GM19467 (cell line): ENCODE results near the gene MPP7.

Source experiments
- ATAC-seq: cut with Tn5 transposase; IDR thresholded peaks from one replicate; pipeline ENCODE4 v1.9.1; 2021; ENCODE audit warnings: mild to moderate bottlenecking, moderate library complexity; ENCODE audit not compliant: unreplicated experiment

MPP7 gene

DNA sequence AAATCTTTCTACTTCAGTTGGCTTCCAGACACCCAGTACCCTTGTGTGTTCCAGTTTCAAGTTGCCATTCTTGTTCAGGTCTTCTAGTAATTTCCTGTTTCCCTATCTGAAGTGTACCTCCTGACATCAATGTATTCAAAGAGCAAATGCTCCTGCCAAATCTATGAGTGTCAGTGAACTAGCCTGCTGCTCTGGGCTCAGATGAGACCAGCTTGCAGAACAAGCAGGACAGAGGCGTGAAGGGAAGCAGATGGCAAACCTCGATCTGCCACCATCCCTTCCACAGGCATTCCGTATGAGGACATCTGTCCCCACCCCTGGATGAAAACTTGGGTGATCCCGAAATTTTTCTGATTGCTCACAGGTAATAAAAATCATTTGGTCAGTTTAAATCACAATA is 4.4 kb upstream of the MPP7 start:
- no peak for ATAC-seq

DNA sequence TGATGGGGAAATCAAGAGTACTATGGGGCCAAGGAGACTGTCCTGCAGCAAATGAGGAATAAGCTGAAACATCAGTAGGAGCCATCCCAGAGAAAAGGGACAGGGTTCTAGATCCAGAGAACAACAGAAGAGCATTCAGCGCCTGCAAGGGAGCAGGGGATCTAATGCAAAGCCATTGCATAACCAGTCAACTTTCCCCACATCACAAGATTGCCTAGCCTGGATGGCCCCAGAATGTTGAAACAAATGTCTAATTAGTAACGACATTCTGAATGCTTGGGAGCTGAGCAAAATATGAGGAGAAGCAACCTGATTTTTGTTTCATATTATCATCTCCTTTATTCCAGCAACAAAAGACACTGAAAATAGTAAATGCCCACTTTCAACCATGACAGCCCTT is 2.7 kb upstream of the MPP7 start:
- no peak for ATAC-seq

DNA sequence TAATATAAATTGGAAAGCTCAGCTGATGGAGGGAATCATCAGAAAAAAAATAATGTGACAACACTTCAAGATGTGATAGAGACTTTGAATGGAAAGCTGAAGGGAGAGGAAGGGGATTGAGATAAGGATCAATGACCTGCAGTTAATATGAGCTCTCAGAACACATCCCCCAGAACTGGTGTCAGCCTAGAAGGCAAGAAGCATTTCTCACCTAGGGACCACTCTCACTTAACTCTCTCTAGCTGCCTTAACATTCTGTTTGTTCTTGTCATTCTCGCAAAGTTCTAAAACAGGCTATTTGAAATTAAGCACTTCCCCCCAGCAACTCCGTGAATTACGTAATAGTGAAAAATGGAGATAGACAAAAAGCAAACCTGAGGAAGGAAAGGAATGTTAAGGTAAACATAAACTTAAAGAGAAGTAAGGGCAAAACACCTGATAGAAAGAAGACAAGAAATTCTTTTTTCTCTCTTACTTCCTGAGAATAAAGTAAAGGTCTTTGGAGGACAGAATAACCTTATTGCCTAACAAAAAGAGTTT is 1.2 kb upstream of the MPP7 start:
- ATAC-seq, result no peak

DNA sequence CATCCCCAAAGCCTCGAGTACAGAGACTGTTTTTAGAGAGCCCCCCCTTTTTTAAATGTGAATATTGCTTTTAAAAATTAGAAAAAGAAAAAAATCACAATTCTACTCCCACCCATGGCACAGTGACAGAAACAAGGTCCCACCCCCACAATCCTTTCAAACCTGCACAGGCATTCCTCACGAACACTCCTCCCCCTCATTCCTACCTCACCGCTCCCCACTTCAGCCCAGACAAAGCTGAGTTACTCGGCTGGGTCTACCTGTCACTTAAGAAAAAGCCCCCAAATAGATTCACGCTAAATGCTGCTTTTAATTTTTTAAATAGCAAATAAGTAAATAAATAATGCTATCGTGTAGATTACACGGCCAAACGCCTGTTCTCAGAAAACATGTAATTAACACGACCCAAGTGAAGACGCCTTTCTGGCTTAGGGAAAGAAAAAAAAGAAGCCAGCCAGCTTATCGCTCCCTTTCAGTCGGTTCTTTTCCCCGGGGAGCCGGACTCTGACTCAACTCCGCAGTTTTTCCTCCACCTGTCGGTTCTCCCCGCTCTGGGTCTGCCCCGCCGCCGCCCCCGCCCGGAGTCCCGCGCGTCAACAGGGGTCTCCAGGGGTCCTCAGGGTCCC is 739 bp downstream of the MPP7 start:
- ATAC-seq, result no peak

DNA sequence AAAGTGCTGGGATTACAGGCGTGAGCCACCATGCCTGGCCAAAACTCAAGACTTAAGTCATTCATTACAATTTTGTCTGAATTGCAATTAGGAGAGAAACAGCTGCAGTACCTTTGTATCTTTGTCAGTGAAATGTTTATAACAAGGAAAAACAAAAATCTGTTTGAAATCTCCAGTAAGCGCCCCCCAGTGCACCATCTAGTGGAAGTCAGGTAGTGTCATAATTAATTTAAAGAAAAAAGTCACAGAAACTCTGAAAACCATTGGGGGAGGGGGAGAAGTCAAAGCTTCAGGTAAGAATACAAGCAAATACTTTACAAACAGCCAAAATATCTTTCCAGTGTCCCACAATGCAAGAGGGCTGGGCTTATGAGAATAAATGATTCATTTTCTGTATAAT is 2.8 kb downstream of the MPP7 start:
- no peak for ATAC-seq

DNA sequence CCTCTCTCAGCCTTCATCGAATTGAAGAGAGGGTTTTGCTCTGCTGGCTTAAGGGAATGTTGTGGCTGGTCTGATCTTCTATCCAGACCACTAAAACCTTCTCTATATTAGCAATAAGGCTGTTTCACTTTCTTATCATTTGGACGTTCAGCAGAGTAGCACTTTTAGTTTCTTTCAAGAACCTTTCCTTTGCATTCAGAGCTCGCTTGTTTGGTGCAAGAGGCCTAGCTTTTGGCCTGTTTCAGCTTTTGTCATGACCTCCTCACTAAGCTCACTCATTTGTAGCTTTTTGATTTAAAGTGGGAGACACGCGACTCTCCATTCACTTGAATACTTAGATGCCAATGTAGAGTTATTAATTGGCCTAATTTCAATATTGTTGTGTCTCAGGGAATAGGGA is 3.9 kb downstream of the MPP7 start:
- ATAC-seq, result no peak

DNA sequence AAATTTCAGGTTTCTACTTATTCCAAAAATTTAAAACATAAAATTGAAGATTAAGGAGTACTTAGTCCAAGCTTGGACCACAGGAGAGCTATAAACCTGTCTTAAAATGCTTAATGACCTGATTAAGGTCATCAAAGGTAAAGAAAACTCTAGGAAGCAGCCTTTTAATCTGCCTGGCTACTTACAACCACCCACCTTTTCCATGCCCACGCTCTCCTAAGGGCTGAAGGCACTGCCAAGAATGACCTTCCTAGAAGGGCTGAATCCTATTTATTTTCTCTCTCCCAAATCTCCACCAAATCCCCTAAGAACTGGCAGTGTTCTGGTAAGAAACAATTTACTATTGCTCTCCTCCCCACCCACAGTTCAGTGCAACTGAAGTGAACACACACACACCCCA is 6.8 kb downstream of the MPP7 start:
- no peak for ATAC-seq

DNA sequence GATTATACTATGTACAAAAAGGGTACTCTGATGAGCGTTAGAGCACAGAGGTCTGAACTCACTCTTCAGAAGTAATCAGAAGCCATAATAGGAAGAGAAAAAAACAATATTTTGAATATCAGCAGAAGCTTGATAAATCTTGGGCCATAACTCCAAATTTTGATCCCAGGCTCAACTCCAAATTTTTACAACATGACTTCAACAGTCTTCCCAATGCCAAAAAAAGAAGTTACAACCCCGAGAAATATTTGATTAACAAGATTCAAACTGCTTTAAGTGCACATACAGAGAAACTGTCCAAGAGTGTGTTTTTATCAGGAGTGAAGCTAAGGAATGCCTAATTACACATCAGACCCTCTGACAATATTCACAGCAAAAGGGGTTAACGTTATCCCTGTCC is 7.5 kb downstream of the MPP7 start:
- ATAC-seq, result no peak

DNA sequence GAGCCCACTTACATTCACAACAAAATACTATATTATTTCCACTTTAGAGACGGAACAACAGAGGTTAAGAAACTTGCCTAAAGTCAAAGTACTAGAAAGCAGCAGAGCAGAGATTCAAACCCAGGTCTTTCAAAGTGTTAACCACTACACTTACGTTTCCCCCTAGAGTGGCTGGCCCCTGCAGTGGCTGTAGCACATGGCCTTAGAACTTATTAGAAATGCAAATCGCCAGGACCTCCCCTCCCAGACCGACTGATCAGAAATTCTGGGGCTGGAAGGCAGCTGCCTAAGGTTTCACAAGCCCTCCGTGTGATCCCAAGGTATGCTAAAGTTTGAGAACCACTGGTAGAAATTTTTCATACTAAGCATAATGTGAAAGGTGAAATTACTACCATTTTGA is 8.1 kb downstream of the MPP7 start:
- no peak for ATAC-seq

DNA sequence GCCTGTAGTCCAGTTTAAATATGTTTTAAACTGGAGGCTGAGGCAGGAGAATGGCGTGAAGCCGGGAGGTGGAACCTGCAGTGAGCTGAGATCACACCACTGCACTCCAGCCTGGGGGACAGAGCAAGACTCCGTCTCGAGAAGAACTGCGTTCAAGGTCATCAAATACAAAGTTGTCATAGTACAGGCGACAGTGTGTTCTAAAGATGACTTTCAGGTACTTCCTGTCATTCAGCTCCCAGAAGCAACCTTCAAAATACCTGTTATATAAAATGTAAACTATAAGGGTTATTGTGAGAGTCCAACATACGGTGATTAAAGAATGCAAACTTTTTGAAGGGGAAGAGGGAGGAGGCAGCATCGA is 8.7 kb downstream of the MPP7 start:
- ATAC-seq, result no peak

DNA sequence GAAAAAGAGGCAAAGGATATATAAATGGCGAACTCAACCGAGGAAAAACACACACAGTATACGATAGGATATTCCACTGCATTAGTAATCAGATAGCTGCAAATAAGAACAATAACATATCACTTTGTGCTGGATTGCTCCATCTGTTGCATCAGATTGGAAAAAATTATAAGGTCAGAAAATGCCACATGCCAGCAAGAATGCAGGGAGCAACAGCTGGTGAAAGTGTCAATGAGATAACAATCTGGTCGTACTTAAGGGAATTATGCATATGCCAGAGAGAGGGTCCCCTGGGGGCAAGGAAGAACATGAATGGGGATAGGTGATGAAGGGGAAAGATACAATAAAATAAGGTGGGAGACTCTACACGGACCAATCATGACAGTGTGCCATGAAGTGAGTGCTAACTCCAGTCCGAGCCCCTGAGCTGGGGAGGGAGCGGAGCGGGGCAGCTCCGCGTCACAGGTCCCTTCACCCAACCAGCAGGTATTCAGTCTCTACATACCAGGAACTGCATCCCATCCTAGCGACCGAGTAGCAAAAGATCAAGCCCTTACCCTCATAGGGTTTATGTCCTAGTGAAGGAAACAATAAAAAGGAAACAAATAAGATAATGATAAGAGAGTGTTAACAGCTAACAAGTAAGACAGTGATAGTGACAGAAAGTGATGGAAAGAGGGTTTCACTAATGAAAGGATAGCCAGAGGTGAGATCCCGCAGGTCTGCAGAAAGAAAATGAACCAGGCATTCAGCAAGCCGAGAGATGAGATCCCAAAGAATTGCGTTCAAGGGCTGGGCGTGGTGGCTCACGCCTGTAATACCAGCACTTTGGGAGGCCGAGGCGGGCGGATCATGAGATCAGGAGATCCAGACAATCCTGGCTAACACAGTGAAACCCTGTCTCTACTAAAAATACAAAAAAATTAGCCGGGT is 9.4 kb downstream of the MPP7 start:
- no peak for ATAC-seq

DNA sequence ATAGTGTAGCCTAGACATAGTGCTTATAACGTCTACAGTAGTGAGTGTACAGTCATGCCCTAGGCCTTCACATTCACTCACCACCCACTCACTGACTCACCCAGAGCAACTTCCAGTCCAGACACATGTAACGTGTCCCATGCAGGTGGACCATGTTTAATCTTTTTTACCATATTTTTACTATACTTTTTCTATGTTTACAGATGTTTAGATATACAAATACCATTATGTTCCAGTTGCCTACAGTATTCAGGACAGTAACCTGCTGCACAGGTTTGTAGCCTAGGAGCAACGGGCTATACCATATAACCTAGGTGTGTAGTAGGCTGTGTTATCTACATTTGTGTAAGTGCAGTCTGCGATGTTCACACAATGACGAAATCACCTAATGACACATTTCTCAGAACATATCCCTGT is 11.0 kb downstream of the MPP7 start:
- no peak for ATAC-seq

DNA sequence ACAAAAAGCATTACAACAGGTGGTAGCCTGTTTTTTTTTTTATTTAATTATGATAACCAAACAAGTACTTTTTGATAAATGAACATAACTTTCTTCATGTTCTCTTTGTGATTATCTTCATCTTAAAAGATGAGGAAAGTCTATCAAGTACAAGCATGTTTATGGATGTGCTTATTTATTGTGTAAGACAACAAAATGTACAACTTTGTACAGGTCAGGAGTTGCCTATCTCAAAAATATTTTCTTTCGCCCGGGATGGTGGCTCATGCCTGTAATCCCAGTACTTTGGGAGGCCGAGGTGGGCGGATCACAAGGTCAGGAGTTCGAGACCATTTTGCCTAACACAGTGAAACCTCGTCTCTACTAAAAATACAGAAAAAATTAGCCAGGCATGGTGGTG is 17.0 kb downstream of the MPP7 start:
- ATAC-seq, result no peak

DNA sequence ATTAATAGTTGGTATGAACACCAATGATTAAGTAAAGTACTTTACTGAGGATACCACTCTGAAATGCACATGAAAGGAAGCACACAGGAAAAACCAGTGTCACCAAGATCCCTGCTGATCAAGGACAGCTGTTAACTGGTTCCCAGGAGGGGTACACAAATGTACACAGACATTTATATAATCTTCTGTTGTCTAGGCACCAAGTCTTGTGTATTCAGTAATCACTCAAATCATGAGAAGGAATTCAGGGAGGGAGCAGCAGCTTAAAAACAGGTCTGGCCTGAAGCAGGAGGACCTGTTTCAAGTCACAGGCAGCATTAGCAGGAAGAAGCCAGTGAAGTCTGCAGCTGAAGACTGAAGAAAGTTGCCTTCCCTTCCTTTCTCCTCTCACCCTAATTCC is 18.7 kb downstream of the MPP7 start:
- ATAC-seq, result no peak

DNA sequence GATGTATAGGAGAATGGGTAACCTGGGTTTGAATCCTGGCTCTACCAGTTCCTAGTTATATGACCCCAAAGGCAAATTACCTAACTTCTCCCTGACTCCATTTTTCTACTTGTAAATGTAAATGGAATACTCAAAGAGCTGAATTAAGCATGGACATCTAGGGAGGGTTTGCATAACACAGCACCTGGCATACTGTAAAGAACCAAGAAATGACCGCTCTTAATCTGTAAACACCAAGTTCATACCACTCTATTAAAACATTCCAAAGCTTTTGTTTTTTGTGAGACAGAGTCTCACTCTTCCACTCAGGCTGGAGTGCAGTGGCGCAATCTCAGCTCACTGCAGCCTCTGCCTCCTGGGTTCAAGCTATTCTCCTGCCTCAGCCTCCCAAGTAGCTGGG is 19.6 kb downstream of the MPP7 start:
- ATAC-seq, result no peak

DNA sequence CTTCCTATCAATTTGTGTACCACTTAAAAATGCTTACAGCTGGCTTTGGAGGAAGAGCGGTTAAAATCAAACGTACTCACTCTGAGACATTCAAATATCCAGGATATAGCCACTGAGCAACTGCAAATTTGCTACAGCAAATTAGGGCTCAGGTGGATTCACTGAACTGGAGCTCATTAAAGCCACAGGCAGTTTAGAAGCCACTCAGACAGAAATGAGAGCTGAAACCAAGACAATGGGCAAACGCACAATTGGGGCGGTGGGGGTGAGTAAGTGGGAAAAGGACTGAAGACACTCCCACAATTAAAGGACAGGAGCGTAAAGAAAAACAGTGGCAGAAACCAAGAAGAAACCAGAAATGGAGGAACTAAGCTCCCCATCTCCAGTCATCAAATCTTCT is 20.5 kb downstream of the MPP7 start:
- no peak for ATAC-seq

DNA sequence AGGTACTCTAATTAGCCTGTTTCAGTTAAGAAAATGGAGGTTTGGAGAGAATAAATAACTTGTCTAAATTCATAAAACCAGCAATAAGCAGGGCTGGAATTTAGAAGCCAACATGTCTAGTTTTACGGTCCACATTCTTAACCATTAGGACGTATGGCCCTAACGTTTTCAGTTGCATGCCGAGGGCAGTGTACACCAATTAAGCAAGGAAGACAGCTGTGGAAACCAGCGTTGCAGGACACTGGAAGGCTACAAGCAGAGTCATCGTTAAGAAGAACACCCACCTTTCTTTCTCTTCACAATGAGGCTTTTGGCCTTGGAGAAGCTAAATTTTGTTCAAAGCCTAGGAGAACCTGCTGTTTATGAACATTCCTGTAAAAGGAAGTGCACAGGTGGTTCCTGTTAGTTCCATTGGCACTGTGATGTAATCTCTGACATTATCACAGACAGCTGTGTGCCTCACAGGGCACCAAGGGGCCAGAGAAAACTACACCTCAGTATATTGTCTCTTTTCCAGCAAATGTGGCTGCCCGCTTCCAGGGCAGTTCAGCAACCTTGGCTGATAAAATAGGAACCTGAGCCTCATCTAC is 21.0 kb downstream of the MPP7 start:
- ATAC-seq, result no peak

DNA sequence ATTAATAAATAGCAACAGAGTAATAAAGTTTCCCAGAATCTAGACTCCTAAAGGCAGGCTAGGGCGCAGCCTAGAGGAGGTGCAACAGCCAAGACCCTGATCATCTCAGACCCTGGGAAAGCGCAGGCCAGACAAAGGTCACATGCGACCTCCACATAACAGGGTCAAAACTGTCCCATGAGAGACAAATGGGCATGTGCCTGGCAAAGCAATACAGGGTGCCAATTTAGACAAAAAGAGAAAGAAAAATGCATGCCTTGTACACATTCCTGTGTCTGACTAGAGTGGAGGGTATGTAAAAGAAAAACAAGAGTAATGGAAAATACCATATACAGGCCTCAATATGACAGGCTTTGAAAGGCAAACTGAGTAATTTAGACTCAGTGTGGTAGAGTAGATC is 22.2 kb downstream of the MPP7 start:
- no peak for ATAC-seq

DNA sequence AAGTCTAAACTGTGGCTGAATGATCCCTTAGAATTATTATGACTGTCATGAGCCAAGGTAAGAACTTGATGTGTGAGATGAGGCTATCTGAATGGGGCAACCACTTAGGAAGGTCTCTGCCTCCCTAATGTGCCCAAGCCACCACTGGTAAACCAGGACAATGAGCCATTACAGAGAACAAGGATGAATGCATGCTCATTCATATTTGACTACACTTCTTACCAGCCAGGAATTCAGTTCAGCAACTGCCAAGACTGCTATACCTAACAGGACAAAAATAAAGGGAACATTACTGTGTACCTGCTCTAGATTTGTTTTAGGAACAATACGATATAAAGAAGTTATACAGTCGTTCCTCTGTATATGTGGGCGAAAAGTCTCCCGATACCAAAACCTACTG is 23.0 kb downstream of the MPP7 start:
- ATAC-seq, result no peak

DNA sequence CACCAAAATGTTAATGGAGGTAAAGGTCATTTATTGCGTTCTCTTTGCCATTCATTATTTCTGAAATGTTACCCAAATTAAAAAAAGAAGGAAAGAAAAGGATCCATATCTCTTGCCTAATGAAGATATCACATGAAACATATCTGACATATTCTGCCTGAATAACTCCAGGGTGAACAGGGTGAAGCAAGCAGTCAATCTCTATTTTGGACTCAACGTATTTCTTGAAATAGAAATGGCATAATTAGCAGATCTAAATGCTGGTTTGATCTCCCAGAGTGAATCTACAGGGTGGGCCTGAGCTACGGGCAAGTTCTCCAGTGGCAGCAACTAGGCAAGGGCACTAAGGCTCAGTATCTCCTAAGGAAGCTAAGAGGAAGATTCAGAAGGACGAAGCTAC is 24.0 kb downstream of the MPP7 start:
- ATAC-seq, result no peak

DNA sequence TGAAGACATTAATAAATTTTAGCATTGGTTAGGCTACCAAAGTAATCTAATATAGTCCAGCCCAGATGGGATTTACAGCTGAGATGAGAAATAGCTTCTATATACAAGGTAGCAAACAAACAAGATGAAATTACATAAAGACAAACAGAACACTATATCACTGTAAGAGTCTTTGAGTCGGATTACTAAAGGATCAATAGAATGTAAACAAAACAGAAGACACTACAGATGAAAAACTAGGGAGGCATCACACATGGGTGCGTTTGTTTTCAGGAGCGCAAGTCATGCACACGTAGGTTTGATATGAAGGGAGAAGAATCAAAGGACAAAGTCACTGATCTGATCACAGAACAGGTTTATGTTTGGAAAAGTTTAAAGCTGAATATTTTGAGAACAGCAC is 26.5 kb downstream of the MPP7 start:
- ATAC-seq, result no peak

DNA sequence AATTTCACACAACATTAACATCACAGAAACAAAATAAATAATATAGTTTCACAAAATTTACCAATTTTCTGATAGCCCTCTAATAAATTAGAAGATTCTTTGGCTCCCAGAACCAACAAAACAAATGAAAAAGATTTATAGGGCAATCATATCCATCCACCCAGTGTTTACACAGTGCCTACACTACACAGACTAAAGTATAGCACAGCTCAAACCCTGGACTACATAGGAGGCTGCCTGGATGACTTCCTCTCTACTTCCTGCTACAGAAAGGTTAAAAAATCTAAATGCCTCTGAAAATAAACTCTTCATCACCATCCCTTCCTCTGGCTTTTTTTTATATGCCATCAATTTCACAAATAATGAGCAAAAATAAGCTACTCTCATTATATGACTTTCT is 28.4 kb downstream of the MPP7 start:
- no peak for ATAC-seq
